GM06990 (cell line): ENCODE results near the gene RARA.
A peak's percentile ranks its signal among the peaks of the same experiment; 100 is the strongest.

ENCODE experiments used
- DNase-seq: peaks from one replicate; pipeline ENCODE4 v3.0.0-alpha.2; 2011; ENCODE audit not compliant: insufficient read length; ENCODE audit errors: extremely low read depth
- H3K27me3 ChIP-seq: replicated peaks from 2 replicates; pipeline ENCODE4 v1.6.0; 2011; ENCODE audit warnings: low read length; ENCODE audit not compliant: control insufficient read depth, insufficient read depth
- H3K36me3 ChIP-seq: 2 replicates; pipeline ENCODE4 v1.5.1; 2011; ENCODE audit warnings: low read length; ENCODE audit not compliant: control insufficient read depth, insufficient read depth
- H3K4me3 ChIP-seq: replicated peaks from 2 replicates; pipeline ENCODE4 v1.5.1; 2011; ENCODE audit warnings: low read depth, mild to moderate bottlenecking, control low read depth, low read length
- CTCF ChIP-seq: IDR thresholded peaks from 2 replicates; pipeline ENCODE4 v1.5.1; 2011; ENCODE audit warnings: low read length, control low read depth, mild to moderate bottlenecking, inconsistent platforms; ENCODE audit not compliant: insufficient read depth, poor library complexity, severe bottlenecking

RARA gene

GRCh38 chr17:40312131-40312731 lies 3.3 kb downstream of the RARA start:
- no peak for DNase-seq
- Histone ChIP-seq H3K36me3 (no peaks in the 10 kb centered on the region), H3K27me3 (no peaks in the 10 kb centered on the region), H3K4me3 (0 out of 2 replicates have a peak overlapping the region, but pooled peaks have one; percentile 7)
- no peak for TF ChIP-seq CTCF

GRCh38 chr17:40312893-40313667 lies 4.1 kb downstream of the RARA start:
- Histone ChIP-seq H3K27me3 (no peaks in the 10 kb centered on the region), H3K4me3 (no peak overlapping the region), H3K36me3 (no peaks in the 10 kb centered on the region)
- no peak for TF ChIP-seq CTCF
- no peak for DNase-seq

GRCh38 chr17:40313668-40314583 lies 4.9 kb downstream of the RARA start:
- Histone ChIP-seq H3K27me3 (no peaks in the 10 kb centered on the region), H3K36me3 (no peaks in the 10 kb centered on the region), H3K4me3 (no peak overlapping the region)
- no peak for DNase-seq
- no peak for TF ChIP-seq CTCF

- DNase-seq, result no peak
These were observed 5.6 kb downstream of the RARA start for GRCh38 chr17:40314584-40314956.

GRCh38 chr17:40315206-40315605 lies 6.2 kb downstream of the RARA start:
- Histone ChIP-seq H3K4me3 (no peak overlapping the region), H3K27me3 (no peaks in the 10 kb centered on the region), H3K36me3 (no peaks in the 10 kb centered on the region)
- TF ChIP-seq CTCF, result no peak
- no peak for DNase-seq

More at GRCh38 chr17:40314584-40314956, 5.6 kb downstream of the RARA start:
- no peaks in the 10 kb centered on the region for H3K27me3 ChIP-seq
- no peak overlapping the region for H3K4me3 ChIP-seq
- H3K36me3 ChIP-seq, result no peaks in the 10 kb centered on the region
- TF ChIP-seq CTCF, result no peak
